OCI-LY7 (cell line): ENCODE data around the gene RBM19. TPM values are rescaled to one million over a fixed set of nuclear protein-coding genes. Genes with fewer than 3 reads are reported as not detected.

Experiments
- BruUV-seq: library from RNA; stranded (reverse); fragments of 400-500 nt; replicated peaks from 2 replicates; lab custom pipeline; 2021; lab: Mats Ljungman, UMichigan
- CTCF ChIA-PET: fragments of 300-600 bp; sonication (Branson Sonifier 250); formaldehyde crosslinking; loops from one replicate; lab custom pipeline; 2022; ENCODE audit warnings: antibody characterized with exemption; ENCODE audit not compliant: unreplicated experiment; lab: Charles Lee
- POLR2A ChIA-PET: fragments of 300-600 bp; sonication (Branson Sonifier 250); formaldehyde crosslinking; loops from one replicate; lab custom pipeline; 2022; ENCODE audit warnings: antibody characterized with exemption; lab: Charles Lee
- DNase-seq: peaks from one replicate; pipeline ENCODE4 v3.0.0-alpha.2; 2015; ENCODE audit warnings: low spot score
- H2AFZ ChIP-seq: fragments of 200-600 bp; sonication (generic), shearing (Covaris generic); 2 replicates; pipeline ENCODE4 v1.6.1; 2014; ENCODE audit warnings: mild to moderate bottlenecking, antibody characterized with exemption, low read length, moderate library complexity
- H3K27ac ChIP-seq: fragments of 200-600 bp; sonication (generic); 2 replicates; pipeline ENCODE4 v1.5.1; 2014; ENCODE audit warnings: mixed run types, low read depth, mild to moderate bottlenecking, moderate library complexity, low read length, inconsistent platforms; ENCODE audit not compliant: poor library complexity, severe bottlenecking
- H3K36me3 ChIP-seq: fragments of 200-600 bp; sonication (generic); 2 replicates; pipeline ENCODE4 v1.6.1; 2014; ENCODE audit warnings: mild to moderate bottlenecking, antibody characterized with exemption, low read length, moderate library complexity, mixed read lengths; ENCODE audit not compliant: insufficient read depth
- H3K4me1 ChIP-seq: fragments of 200-600 bp; sonication (generic); 2 replicates; pipeline ENCODE4 v1.5.1; 2014; ENCODE audit warnings: mild to moderate bottlenecking, low read length; ENCODE audit not compliant: insufficient read depth, poor library complexity, severe bottlenecking
- H3K4me2 ChIP-seq: fragments of 200-600 bp; sonication (generic); 2 replicates; pipeline ENCODE4 v1.6.1; 2014; ENCODE audit warnings: mild to moderate bottlenecking, low read length
- H3K4me3 ChIP-seq: fragments of 200-600 bp; sonication (generic); 2 replicates; pipeline ENCODE4 v1.5.1; 2014; ENCODE audit warnings: mild to moderate bottlenecking, low read depth, low read length; ENCODE audit not compliant: poor library complexity, severe bottlenecking
- H3K79me2 ChIP-seq: fragments of 200-600 bp; sonication (generic); 2 replicates; pipeline ENCODE4 v1.6.1; 2016; ENCODE audit warnings: low read depth, mild to moderate bottlenecking, low read length, moderate library complexity, mixed read lengths; ENCODE audit not compliant: insufficient read depth
- H3K9me2 ChIP-seq: fragments of 200-600 bp; sonication (generic); 2 replicates; pipeline ENCODE4 v1.6.1; 2016; ENCODE audit warnings: mild to moderate bottlenecking, low read length, mixed read lengths; ENCODE audit not compliant: insufficient read depth
- H3K9me3 ChIP-seq: fragments of 200-600 bp; sonication (generic); 2 replicates; pipeline ENCODE4 v1.6.1; 2014; ENCODE audit warnings: mild to moderate bottlenecking, mixed run types, low read length, mixed read lengths
- H4K20me1 ChIP-seq: fragments of 200-600 bp; sonication (generic); 2 replicates; pipeline ENCODE4 v1.6.1; 2014; ENCODE audit warnings: mild to moderate bottlenecking, antibody characterized with exemption, low read length, moderate library complexity, mixed read lengths; ENCODE audit not compliant: insufficient read depth
- CTCF ChIP-seq: fragments of 200-600 bp; sonication (generic); conservative IDR thresholded peaks from 2 replicates; pipeline ENCODE4 v1.5.1; 2014; ENCODE audit warnings: mild to moderate bottlenecking, antibody characterized with exemption, low read length, moderate library complexity, mixed read lengths
- EZH2phosphoT487 ChIP-seq: fragments of 200-600 bp; sonication (generic); IDR thresholded peaks from 2 replicates; pipeline ENCODE4 v1.6.1; 2018; ENCODE audit warnings: low read depth, borderline replicate concordance, mild to moderate bottlenecking, mixed run types, antibody characterized with exemption, low read length, moderate library complexity, mixed read lengths
- intact Hi-C: fragments of 100-400 bp; cut with micrococcal nuclease; formaldehyde crosslinking; loops from one replicate; pipeline ENCODE4 v1.10.0; 2022; ENCODE audit not compliant: unreplicated experiment
- total RNA-seq, 2 experiments: library from RNA; depleted of rRNA in 1 of 2; stranded (reverse); fragments of >200 nt in 1 of 2; shearing (Covaris generic) in 1 of 2; gene quantifications; 2 replicates each; pipeline ENCODE4 v1.2.3, GENCODE V29; 2014 to 2022

RBM19 gene
- total RNA-seq, 2 experiments from 2014 or later = 37.8 to 46.2 TPM

- CTCF ChIA-PET = no interaction called here
- TF ChIP-seq EZH2phosphoT487 (no peak), CTCF (no peak)
- Histone ChIP-seq H3K4me1 (no peaks in the 10 kb centered on the region), H3K9me3 (no peaks in the 10 kb centered on the region), H3K4me3 (no peak overlapping the region), H3K9me2 (no peaks in the 10 kb centered on the region), H4K20me1 (no peaks in the 10 kb centered on the region), H3K79me2 (no peaks in the 10 kb centered on the region), H2AFZ (no peak overlapping the region), H3K27ac (no peak overlapping the region), H3K36me3 (no peaks in the 10 kb centered on the region), H3K4me2 (no peak overlapping the region)
- no peak for DNase-seq
- intact Hi-C loops = no loop called here
- POLR2A ChIA-PET = no interaction called here
- no TSS peak for BruUV-seq
These were observed 149.3 kb downstream of the RBM19 start for GRCh38 chr12:113816866-113817265.

- no peaks in the 10 kb centered on the region for H4K20me1 ChIP-seq
- no peak for TF ChIP-seq EZH2phosphoT487
- no peak for TF ChIP-seq CTCF
- H3K4me3 ChIP-seq = no peak overlapping the region
- no peak overlapping the region for H3K4me2 ChIP-seq
- no peaks in the 10 kb centered on the region for H3K79me2 ChIP-seq
- CTCF ChIA-PET = no interaction called here
- H3K9me3 ChIP-seq = no peaks in the 10 kb centered on the region
- intact Hi-C loops = no loop called here
- BruUV-seq = no TSS peak
- POLR2A ChIA-PET = no interaction called here
- H3K4me1 ChIP-seq = no peaks in the 10 kb centered on the region
- H3K9me2 ChIP-seq = no peaks in the 10 kb centered on the region
- no peak overlapping the region for H2AFZ ChIP-seq
- DNase-seq = no peak
- H3K27ac ChIP-seq = no peak overlapping the region
- H3K36me3 ChIP-seq = no peaks in the 10 kb centered on the region
These were observed 151.1 kb downstream of the RBM19 start for GRCh38 chr12:113815031-113815430.

GRCh38 chr12:113813229-113813541 lies 152.9 kb downstream of the RBM19 start:
- POLR2A ChIA-PET = no interaction called here

More at GRCh38 chr12:113813229-113813541, 152.9 kb downstream of the RBM19 start:
- Histone ChIP-seq H3K4me1 (no peaks in the 10 kb centered on the region), H3K4me3 (no peak overlapping the region), H3K9me2 (no peaks in the 10 kb centered on the region), H3K27ac (no peak overlapping the region), H3K36me3 (no peaks in the 10 kb centered on the region), H3K9me3 (no peaks in the 10 kb centered on the region), H4K20me1 (no peaks in the 10 kb centered on the region), H3K79me2 (no peaks in the 10 kb centered on the region), H3K4me2 (no peak overlapping the region), H2AFZ (no peak overlapping the region)
- CTCF ChIA-PET = no interaction called here
- intact Hi-C loops = no loop called here
- TF ChIP-seq CTCF (no peak), EZH2phosphoT487 (no peak)
- no peak for DNase-seq
- BruUV-seq = no TSS peak
